LoVo (cell line): Measurements from ENCODE around the gene SLC25A25.
"Not testable (repeated sequence)": the region's sequence is repeated elsewhere in the genome, so short reads cannot be mapped to it uniquely, and the experiment has no call there.

Experiments used
- DNase-seq: peaks from one replicate; pipeline ENCODE4 v3.0.0-alpha.2; 2016; ENCODE audit warnings: low spot score

SLC25A25 gene

DNA sequence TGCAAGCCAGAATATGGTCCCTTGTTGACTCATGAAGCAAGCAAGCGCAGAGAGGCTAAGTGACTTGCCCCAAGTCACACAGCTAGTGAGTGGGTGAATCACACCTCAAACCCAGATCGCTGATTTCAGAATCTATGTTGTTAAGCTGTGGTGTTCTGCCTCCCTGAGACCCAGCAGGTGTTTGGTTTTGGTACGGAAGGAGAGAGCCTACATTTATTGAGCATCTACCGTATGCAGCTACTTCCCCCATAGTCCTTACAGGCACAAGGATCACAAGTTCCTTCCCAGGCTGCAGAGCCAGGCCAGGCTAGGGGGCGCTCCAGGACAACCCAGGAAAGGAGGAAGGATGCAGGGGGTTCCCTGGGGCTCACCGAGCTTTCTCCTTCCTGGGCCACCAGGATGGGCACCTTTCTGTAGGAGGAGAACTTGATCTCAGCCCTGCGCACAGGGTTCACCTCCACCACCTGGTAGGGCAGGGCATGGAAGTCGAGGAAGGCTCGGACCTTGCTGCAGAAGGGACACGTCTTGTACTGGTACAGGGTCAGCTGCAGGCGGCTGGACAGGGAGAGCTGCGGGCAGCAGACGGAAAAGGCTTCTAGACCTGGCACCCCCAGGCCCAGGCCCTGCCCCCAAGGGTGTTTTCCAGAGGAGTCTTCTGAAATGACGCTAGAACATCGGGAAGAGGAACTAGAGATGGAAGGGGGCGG is 57.0 kb downstream of the SLC25A25 start:
- DNase-seq, result peak; percentile 35

DNA sequence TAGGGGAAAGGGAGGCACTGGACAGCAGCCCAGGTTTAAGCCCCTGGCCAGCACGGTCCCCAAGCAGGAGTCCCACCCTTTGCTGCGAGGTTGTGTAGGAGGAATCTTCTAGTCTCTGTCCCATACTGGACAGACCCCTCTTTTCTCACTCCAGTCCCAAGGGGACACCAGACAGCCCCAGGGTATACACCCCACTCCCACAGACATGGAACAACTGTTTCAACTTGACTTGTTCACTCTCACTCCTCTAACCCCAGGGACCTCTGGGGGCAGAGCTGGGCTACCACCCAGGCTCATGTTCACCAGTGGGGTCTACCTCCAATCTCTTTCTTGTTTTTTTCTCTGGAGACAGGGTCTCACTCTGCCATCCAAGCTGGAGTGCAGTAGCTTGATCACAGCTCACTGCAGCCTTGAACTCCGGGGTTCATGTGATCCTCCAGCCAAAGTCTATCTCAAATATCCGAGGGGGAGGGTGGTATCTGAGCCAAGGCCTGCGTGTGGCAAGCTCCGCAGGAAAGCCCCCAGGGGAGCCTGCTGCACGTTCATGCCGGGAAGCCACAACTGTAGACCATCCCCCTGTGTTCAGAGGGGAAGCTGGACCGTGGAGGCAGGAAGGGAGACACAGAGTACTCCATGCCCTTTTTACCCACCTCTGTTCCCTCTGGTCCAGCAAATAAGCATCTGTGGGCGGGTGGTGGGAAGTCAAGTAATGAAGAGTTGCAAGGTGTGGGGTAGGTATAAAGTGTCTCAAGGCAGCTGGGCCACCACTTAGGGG is 57.7 kb downstream of the SLC25A25 start:
- DNase-seq, result no peak

DNA sequence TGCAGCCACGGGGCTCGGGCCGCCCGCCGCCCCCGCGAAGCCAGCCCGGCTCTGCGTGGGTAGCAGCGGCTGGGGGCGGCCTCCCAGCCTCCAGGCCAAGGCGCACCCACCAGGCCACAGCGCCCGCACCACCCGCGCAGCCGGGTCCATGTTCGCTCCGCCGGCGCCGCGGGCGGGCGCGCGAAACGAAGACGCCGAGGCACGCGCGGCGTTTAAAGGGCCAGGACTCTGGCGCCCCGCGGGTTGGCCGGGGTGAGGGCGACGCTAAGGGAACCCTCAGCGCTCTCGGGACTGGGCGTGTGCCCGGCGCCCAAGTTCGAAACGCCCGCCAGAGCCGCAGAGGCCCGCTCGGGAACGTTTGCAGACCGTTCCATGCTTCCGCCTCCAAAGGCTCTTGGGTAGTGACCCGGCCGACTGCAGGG is 59.5 kb downstream of the SLC25A25 start, which contains the start of gene PTGES2:
Gene PTGES2 (minus strand): TSS at position 162 of the 422 bp plus-strand sequence. CDS start 12 bp downstream, at position 150.
- DNase-seq, result peak; percentile 76

DNA sequence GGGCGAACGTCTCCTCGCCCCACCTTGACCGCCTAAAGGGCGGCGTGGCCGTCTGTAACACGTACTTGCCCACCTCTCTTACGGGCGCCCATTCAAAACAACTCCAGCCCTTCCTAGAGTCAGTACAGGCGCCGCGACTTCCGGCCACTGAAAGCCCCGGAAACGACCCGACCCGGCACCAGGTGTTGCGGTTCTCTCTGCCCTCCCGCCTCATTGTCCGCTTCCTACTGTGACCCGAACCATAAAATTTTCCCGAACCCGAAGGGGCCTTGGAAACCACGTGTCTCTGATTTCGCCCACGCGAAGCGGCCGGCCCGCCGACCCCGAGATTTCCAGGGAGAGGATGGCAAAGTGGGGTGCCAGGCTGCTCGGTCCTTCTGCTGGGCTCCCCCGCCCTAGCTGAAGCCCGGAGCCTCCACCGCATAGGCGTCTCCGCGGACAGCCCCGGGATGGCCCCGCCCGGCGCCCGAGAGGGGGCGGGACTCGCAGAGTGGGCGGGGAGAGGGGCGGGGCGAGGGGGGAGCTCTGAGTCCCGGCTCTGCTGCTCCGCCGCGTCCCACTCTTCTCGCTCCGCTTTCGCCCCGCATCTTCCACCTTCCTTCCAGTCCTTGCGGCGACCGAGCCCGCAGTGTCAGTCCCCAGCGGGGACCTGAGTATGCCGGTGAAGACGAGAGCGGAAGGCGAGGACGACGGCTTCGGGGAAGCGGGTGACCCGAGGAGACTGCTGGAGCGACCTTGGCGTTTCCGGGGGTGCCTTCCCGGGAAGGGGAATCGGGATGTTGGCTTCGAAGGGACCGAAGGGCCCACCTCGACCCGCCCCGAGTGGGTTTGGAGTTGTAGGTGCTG is 60.2 kb downstream of the SLC25A25 start:
- DNase-seq, result peak; percentile 87

DNA sequence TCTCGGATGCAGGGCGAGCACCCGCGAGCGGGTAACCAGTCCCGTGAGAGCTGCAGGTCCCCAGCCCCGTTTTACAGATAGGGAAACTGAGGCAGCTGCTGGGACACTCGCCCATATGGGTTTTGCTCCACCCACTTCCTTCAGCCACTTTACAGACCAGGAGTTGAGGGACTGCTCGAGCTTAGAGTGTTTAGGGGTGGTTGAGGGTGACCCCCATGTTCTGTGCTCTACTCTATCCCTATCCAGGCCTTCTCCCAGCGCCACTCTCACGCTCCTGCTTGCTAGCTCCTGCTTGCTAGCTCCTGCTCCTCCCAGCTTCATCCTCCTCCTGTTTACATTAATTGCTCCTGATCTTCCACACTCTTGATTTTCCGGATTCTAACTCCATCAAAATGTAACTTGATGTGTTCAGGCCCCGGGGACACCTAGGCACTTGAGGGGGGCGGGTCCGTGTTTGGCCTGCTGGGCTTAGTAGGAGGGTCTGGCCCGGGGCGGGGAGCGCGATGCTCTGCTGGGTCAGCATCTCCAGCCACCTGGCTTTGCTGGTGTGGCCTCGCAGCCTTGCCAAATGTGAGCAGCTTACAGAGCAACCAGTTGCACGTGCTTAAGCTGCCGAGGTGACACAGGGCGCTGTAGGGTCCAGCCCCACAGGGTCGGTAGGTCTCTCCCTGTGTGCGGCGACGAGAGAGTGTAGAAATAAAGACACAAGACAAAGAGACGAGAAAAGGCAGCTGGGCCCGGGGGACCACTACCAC is 61.0 kb downstream of the SLC25A25 start:
- DNase-seq, result no peak

DNA sequence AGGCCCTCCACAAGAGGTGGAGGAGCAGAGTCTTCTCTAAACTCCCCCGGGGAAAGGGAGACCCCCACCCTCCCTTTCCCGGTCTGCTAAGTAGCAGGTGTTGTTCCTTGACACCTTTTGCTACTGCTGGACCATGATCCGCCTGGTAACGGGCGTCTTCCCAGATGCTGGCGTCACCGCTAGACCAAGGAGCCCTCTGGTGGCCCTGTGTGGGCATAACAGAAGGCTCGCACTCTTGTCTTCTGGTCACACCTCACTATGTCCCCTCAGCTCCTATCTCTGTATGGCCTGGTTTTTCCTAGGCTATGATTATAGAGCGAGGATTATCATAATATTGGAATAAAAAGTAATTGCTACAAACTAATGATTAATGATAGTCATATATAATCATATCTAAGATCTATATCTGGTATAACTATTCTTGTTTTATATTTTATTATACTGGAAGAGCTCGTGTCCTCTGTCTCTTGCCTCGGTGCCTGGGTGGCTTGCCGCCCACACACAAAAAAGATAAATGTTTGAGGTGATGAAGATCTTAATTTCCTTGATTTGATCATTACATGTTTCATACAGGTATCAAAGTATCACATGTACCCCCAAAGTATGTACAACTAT is 62.1 kb downstream of the SLC25A25 start:
- DNase-seq, result not testable (repeated sequence)

DNA sequence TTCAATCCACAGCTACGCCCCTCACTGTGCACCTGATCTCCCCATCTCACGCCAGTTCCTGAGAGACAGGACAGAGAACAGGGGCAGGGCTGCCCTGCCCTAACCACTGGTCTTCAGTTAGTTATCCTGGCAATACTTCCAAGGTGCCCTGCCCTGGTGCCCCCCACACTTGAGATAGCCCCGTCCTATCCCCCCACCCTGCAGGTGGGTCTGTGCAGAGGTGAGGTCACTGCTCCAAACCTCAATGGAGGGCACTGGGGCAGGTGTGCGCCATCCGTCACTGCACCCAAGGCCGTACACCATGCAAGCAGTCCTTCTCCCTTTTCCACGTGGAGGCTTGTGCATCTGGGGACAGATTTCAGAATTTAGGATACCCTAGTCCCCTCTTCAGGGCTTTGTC is 62.6 kb downstream of the SLC25A25 start:
- DNase-seq, result not testable (repeated sequence)

DNA sequence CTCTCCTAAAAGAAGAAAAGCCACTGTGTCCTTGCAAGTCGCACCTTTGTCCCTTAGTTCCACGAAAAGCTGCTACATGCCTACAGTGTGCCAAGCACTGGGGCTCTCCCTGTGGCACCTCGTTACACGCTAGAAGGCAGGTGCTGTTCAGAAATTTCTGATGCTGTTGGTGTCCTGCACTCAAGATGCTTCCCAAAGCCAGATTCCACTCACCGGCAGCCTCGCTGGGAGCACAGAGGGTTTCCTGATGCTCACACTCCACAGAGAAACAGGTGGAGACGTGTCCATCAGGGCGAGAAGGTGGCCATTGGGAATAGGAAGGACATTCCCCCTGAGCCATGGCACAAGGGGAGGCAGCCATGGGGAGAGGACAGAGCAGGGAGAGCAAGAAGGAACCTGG is 63.3 kb downstream of the SLC25A25 start:
- not testable (repeated sequence) for DNase-seq

DNA sequence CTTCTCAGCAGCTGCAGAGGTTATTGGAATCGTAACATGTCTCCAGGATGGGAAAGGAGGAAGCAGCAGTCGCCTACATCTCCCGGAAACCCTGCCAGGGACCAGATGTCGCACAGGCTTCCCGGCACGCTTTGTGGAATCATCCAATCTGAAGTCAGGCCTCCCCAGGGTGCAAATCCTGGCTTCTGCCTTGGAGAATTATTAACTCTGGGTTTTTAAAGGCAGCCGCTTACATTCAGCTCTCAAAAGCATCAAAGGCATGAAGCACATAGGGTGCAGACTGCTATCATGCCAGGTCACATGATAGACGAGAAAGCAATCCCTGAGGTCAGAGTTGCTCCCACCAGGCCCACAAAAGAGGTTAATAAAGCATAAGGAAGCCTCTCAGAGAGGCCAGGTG is 64.1 kb downstream of the SLC25A25 start:
- not testable (repeated sequence) for DNase-seq

DNA sequence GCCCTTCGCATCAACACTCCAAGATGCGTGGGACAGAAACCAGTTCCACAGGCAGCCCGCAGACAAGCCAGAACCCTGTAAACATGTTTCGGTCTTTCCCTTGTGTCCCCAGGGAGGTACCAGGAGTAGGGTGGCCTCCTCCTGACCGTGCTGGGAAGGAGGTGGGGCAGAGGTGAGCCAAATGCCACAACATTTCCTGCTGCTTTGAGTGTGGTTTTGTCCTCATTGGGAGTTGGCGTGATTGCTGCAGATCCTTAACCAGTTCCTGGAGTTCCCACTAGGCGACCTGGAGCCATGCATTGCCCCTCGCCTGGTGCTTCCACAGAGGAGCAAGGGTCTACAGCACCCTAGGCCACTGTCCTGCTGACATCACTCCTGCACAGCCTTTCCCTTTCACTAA is 67.5 kb downstream of the SLC25A25 start:
- not testable (repeated sequence) for DNase-seq

DNA sequence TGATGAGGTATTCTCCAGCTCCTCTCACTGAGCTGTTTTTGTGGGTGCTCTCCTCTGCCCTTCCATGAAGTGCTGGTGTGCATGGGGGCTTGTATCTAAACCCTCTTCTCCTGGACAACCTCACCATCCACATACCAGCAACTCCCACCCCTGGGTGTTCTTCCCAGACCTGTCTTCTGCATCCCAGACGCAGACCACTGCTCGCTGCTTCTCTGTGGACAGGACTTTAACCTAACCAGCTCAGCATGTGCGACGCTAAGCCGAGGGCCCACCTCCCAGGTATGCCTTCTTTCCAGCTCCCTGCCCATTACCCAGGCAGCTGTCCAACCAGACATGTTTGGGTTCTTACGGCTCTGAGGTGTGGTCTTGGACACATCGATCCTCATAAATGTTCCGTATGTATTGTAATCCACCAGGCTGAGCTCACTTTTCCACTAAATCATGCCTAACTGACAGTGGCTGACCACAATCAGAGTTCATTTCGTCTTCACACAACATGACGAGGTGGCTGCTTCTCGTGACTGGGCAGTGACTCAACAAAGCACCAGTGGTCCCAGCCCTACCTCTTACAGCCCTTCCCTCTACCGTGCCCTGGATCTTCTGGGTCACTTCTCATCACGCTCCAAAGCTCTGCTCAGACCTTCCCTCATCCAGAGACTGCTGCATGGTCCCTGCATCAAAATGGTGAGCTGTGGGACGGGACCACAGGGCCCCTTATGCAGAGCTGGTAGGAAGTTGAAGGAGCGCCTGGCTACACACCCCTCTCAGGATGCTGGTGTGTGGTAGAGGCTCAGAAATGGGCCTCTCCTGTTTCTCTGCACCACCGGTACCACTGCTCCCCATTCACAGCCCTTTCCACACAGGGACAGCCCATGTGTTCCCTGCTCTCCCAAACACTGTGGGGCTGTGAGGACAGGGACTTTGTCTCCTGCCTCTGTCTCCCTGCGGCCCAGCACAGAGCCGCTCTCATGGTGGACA is 69.1 kb downstream of the SLC25A25 start:
- DNase-seq, result peak; percentile 26

DNA sequence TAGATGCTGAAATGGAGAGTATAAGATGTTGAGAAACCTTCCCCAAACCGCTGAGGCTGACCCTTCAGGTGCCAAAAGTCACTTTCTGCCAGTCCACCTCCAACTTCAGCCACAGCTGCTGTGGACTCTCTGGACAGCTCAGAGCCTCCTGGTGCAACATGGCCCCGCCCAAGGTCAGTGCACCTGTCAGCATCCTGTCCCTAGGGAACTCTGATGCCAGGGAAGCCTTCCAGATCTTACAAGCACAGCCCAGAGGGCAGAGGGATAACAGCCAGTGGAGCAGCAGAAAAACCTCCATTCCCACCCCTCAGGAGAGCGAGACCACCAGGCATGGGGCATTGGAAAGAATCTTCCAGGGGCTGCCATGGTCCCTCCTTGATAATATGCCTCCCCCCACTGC is 70.0 kb downstream of the SLC25A25 start:
- no peak for DNase-seq

DNA sequence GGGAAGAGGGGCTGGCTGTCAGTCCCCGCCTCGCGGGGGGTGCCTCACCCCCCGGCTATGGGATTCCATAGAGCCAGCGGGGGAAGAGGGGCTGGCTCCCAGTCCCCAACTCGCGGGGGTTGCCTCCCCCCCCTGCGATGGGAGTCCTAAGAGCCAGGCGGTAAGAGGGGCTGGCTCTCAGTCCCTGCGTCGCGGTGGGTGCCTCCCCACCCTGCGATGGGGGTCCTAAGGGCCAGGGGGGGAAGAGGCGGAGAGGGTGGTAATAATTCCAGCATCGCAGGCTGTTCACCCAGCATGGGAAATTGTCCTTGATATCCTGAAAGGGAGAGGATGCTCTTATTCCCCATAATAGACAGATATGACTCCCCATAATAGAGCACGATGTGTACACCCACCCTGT is 71.6 kb downstream of the SLC25A25 start:
- no peak for DNase-seq

DNA sequence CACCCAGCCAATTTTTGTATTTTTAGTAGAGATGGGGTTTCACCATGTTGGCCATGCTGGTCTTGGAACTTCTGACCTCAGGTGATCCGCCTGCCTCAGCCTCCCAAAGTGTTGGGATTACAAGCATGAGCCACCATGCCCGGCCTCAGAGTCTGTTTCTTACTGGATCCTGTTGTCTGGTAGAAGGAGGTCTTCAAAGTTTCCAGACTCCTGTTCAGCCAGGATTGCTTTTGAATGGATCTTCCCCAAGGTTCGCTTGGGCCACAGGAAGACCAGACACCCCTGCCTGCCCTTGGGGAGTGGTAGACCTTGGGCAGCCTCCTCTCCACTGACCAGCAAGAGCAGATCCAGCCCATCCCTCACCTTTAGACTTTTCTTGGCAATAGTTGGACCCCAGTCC is 73.6 kb downstream of the SLC25A25 start:
- DNase-seq, result no peak

DNA sequence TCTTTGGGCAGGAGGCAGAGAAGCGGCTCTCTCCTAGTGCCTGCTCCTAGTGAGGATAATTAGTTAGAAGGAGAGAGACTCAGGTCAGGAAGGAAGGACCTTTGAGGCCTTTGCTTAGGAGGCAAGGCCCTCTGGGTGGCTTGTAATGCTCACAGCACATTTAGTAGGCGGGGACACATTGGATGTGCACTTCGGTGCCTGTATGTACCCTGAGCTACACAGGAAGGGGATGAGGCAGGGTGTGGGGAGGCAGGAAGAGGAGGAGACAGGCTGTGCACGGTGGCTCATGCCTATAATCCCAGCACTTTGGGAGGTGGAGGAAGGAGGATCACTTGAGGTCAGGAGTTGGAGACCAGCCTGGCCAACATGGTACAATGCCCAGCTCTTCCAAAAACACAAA is 74.0 kb downstream of the SLC25A25 start:
- DNase-seq, result no peak

DNA sequence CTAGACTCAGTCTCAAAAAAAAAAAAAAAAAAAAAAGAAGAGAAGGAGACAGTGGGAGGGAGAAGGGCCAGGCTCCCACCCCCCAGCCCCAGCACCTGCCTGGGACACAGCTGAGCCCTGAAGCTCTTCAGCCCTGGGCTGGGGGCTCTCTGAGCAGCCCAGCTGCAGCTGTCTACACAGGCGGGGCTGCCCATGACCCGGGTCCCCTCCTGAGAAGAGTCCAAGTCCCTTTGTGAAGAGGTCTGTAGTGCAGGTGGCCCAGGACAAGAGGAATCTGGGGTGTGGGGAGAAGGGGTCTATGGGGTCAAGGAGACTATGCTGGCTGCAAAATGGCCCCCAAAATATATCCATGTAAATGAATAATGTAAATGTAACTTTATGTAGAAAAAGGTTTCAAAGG is 74.6 kb downstream of the SLC25A25 start:
- DNase-seq, result no peak

DNA sequence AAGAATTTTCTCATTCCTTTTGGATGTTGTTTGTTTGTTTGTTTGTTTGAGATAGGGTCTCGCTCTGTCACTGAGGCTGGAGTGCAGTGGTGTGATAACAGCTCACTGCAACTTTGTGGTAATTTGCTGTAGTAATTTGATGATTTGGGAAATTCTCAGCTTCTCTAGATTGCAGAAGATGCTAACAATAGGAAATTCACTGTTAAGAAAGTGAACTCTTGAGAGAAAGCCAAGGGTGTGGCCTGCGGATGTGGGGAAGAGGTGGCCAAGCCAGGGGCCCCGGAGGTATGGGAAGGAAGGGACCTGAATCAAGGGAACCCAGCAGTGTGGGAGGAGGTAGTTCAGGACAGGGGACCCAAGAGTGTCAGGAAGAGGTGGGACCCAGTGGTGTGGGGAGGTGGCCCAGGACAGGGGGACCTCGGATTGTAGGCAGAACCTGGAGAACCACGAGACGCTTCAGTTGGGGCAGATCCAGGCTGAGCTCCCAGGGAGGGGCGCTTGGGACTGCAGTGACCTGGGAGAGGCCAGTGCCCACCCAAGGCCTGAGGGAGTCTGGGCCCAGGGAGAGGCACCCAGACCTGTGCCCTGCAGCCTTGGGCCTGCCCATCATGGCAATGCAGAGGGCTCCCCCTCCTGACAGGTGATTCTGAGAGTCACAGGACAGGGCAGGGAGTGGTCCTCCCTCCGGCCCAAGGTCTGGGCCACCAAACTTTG is 75.7 kb downstream of the SLC25A25 start:
- no peak for DNase-seq

DNA sequence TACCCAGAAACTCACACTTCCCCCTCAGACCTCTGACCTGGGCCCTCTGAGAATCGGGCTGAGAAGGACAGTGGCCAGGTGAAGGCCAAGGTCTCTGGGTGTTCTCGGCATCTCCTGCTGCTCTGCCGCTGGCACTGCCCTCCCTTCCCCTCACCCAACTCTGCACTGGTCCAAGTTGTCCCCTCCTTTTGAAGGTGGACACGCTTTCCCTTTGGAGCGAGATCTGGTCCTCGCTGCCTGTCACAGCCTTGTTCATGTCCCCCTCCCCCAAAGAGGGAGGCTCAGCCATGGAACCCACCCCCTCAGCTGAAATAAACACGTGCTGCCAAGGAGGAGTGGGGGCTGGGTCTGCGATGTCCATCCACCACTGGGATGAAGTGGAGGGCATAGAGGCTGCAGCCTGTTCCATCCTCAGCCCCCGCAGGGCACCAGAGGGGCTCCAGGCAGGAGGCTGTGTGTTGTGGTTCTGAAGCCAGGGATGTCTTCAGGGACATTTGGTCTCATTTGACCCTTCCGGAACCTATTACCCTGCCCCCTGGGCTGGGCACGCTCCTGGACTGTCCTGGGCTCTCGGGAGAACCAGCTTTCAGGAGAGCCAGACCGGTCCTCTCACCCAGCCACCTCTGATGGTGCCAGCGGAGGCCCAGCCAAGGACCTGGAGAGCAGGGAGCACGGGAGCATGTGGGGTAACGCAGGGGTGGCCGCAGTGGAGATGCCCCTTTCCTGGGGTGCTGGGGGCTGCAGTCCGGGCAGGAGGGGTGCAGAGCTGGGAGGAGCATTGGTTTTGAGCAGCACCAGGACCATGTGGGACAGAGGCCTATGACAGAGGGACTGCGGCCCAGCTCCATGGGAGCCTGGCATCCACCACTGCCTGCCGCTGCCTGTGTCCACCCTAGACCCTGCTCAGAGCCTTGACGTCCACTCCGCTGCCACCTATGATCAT is 76.5 kb downstream of the SLC25A25 start:
- no peak for DNase-seq
